ENCODE data around the gene TCFL5.
A peak's percentile ranks its signal among the peaks of the same experiment; 100 is the strongest.

Gene TCFL5

GRCh38 chr20:62808211-62808865, 53.3 kb downstream of the TCFL5 start:
- DNase-seq, result peak; percentile 39

- no peak for DNase-seq
Observed at GRCh38 chr20:62807444-62808210, 54.0 kb downstream of the TCFL5 start.

- no peak for DNase-seq
Observed at GRCh38 chr20:62806383-62807050, 55.1 kb downstream of the TCFL5 start.

- no peak for DNase-seq
Observed at GRCh38 chr20:62805711-62806382, 55.8 kb downstream of the TCFL5 start.

GRCh38 chr20:62805155-62805710, 56.4 kb downstream of the TCFL5 start:
- DNase-seq, result no peak

GRCh38 chr20:62804627-62805154, 56.9 kb downstream of the TCFL5 start, which contains the start of gene OGFR:
Gene OGFR, plus strand, starts transcription at chr20:62804835. Its CDS starts 25 bp downstream, at chr20:62804860.
- DNase-seq, result peak; percentile 52

- DNase-seq, result no peak
Observed at GRCh38 chr20:62804021-62804626, 57.5 kb downstream of the TCFL5 start.

GRCh38 chr20:62802026-62802712, 59.5 kb downstream of the TCFL5 start:
- DNase-seq, result no peak

- DNase-seq, result no peak
Observed at GRCh38 chr20:62801284-62802010, 60.2 kb downstream of the TCFL5 start.

GRCh38 chr20:62800314-62801259, 61.0 kb downstream of the TCFL5 start:
- no peak for DNase-seq

GRCh38 chr20:62799873-62800272, 61.7 kb downstream of the TCFL5 start:
- DNase-seq, result no peak

- DNase-seq, result no peak
Observed at GRCh38 chr20:62799459-62799858, 62.2 kb downstream of the TCFL5 start.

- DNase-seq, result no peak
Observed at GRCh38 chr20:62799036-62799435, 62.6 kb downstream of the TCFL5 start.

GRCh38 chr20:62797671-62798532, 63.7 kb downstream of the TCFL5 start:
- no peak for DNase-seq

GRCh38 chr20:62796699-62797491, 64.7 kb downstream of the TCFL5 start:
- DNase-seq, result no peak

- peak; percentile 62 for DNase-seq
Observed at GRCh38 chr20:62795023-62795761, 66.4 kb downstream of the TCFL5 start.
